Effector memory CD8-positive, alpha-beta T cell (primary cell): ENCODE data around the gene IGFBP7.

Source experiments
- ATAC-seq: fragments of 150-1000 bp; cut with Tn5 transposase; replicated peaks from 2 replicates; pipeline ENCODE4 v1.10.0; 2021; ENCODE audit warnings: mild to moderate bottlenecking, moderate library complexity
- DNase-seq, 3 experiments: peaks; one replicate each; pipeline ENCODE4 v3.0.0; 2021
- H3K27ac Mint-ChIP-seq, 2 donors: one replicate each; pipeline ENCODE4 v1.8.0; 2022; ENCODE audit warnings: mild to moderate bottlenecking in 2 of 2, mixed read lengths in 2 of 2, moderate library complexity in 2 of 2
- H3K27me3 Mint-ChIP-seq, 2 donors: one replicate each; pipeline ENCODE4 v1.8.0; 2022; ENCODE audit warnings: mixed read lengths in 2 of 2
- H3K36me3 Mint-ChIP-seq: one replicate; pipeline ENCODE4 v1.8.0; 2022; ENCODE audit warnings: mild to moderate bottlenecking, moderate library complexity, mixed read lengths; ENCODE audit not compliant: insufficient read depth
- H3K4me1 Mint-ChIP-seq, 2 donors: one replicate each; pipeline ENCODE4 v1.8.0; 2022; ENCODE audit warnings: low read depth in 2 of 2, mixed read lengths in 2 of 2
- H3K4me3 Mint-ChIP-seq, 2 donors: one replicate each; pipeline ENCODE4 v1.8.0; 2022; ENCODE audit warnings: mild to moderate bottlenecking in 2 of 2, mixed read lengths in 2 of 2, moderate library complexity in 2 of 2
- H3K9me3 Mint-ChIP-seq, 2 donors: one replicate each; pipeline ENCODE4 v1.8.0; 2022; ENCODE audit warnings: mixed read lengths in 2 of 2

The IGFBP7 gene

GRCh38 chr4:57018980-57019379 is 91.2 kb downstream of the IGFBP7 start:
- ATAC-seq (no peak), DNase-seq (no peak)
- H3K4me1 Mint-ChIP-seq = peaks cover 0 to 8% of the 10 kb centered on the region in 2 donors
- H3K4me3 Mint-ChIP-seq = no peak overlapping the region
- no peaks in the 10 kb centered on the region for H3K9me3 Mint-ChIP-seq
- no peaks in the 10 kb centered on the region for H3K27me3 Mint-ChIP-seq
- peaks cover 91% of the 10 kb centered on the region for H3K36me3 Mint-ChIP-seq
- peak overlapping the region in 1 of 2 donors; percentile 0 for H3K27ac Mint-ChIP-seq

GRCh38 chr4:57013543-57014120 is 96.6 kb downstream of the IGFBP7 start:
- DNase-seq (no peak), ATAC-seq (no peak)
- H3K4me1 Mint-ChIP-seq = peaks cover 2 to 13% of the 10 kb centered on the region in 2 donors
- H3K36me3 Mint-ChIP-seq = peaks cover 93% of the 10 kb centered on the region
- H3K27ac Mint-ChIP-seq = peak overlapping the region in 1 of 2 donors; percentile 49
- no peaks in the 10 kb centered on the region for H3K27me3 Mint-ChIP-seq
- no peaks in the 10 kb centered on the region for H3K9me3 Mint-ChIP-seq
- no peak overlapping the region for H3K4me3 Mint-ChIP-seq

GRCh38 chr4:56999751-57000150 is 110.4 kb downstream of the IGFBP7 start:
- Mint-ChIP-seq H3K9me3 (no peaks in the 10 kb centered on the region), H3K36me3 (peaks cover 97% of the 10 kb centered on the region), H3K27me3 (no peaks in the 10 kb centered on the region), H3K27ac (no peak overlapping the region), H3K4me3 (no peak overlapping the region), H3K4me1 (peaks cover 2 to 28% of the 10 kb centered on the region in 2 donors)
- ATAC-seq (no peak), DNase-seq (no peak)

GRCh38 chr4:56995525-56995924 is 114.7 kb downstream of the IGFBP7 start:
- no peak for DNase-seq
- Mint-ChIP-seq H3K27ac (peak overlapping the region in 1 of 2 donors; percentile 62), H3K4me3 (no peak overlapping the region), H3K27me3 (no peaks in the 10 kb centered on the region), H3K4me1 (peaks cover 11 to 46% of the 10 kb centered on the region in 2 donors), H3K9me3 (no peaks in the 10 kb centered on the region), H3K36me3 (peaks cover 98% of the 10 kb centered on the region)
- no peak for ATAC-seq

DNA sequence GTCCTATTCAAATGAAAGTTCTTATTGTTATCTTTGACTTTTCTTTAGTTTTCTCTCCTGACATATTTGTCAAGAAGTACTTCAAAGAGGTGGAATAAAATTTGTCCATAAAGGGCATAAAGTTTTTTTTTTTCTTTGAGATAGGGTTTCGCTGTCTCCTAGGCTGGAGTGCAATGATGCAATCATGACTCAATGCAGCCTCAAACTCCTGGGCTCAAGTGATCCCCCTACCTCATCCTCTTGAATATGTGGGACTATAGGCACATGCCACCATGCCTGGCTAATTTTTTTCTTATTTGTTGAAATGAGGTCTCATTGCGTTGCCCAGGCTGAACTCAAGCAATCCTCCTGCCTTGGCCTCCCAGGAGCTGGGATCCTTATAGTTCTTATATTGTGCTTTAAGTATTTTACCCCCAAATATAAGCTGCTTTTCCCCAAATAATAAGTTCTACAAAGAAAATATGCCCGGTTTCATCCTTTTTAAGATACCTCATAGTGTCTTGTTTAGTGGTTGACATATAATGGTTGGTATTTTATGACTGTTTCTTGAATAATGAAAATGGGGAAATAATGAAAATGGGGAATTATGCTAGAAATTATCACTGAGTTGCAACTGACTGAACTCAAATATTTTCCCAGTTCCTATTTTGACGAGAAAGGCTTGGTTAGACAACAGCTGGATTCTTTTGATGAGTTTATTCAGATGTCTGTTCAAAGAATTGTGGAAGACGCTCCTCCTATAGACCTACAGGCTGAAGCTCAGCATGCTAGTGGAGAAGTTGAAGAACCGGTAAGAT is 119.9 kb downstream of the IGFBP7 start:
- no peak for DNase-seq
- Mint-ChIP-seq H3K4me3 (peak overlapping the region in 1 of 2 donors; percentile 18), H3K4me1 (peaks cover 12 to 32% of the 10 kb centered on the region in 2 donors), H3K27ac (peak overlapping the region; percentile 9 to 44), H3K36me3 (peaks cover 83% of the 10 kb centered on the region), H3K27me3 (no peaks in the 10 kb centered on the region), H3K9me3 (no peaks in the 10 kb centered on the region)
- no peak for ATAC-seq

DNA sequence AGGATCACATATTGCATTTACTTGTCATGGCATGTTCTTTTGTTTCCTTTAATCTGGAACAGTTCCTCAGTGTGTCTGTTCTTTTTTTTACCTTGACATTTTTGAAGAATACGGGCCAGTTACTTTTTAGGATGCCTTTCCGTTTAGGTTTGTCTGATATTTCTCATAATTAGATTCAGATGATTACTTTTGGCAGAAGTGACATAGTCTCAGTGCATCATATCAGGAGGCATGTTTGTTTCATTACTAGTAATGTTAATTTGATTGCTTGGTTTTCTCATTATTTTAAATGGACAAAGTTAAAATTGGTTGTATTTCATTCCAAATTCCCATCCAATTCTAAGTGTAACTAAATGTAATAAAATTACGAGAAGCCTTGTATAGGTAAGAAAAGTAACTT is 123.2 kb downstream of the IGFBP7 start:
- Mint-ChIP-seq H3K4me1 (peaks cover 29 to 51% of the 10 kb centered on the region in 2 donors), H3K27me3 (no peaks in the 10 kb centered on the region), H3K36me3 (peaks cover 59% of the 10 kb centered on the region), H3K9me3 (no peaks in the 10 kb centered on the region), H3K27ac (no peak overlapping the region), H3K4me3 (no peak overlapping the region)
- DNase-seq = no peak
- no peak for ATAC-seq

DNA sequence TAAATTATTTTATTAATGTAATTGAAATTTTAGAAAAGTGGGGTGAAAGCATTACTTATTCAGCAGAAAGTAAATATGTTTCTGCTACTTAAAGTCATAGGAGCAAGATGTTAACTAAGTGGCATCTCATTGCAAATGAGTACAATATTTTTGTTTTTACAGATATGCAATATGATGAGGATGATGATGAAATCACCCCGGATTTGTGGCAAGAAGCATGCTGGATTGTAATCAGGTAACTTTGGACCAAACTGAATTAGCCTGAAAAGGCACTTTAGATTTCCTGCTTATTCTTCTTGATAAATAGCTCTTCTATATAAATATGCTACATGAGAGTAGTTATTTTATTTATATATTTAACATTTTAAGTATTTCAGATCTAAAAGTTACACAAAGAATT is 124.0 kb downstream of the IGFBP7 start:
- Mint-ChIP-seq H3K9me3 (no peaks in the 10 kb centered on the region), H3K4me3 (no peak overlapping the region), H3K27me3 (no peaks in the 10 kb centered on the region), H3K27ac (no peak overlapping the region), H3K36me3 (peaks cover 52% of the 10 kb centered on the region), H3K4me1 (peaks cover 29 to 52% of the 10 kb centered on the region in 2 donors)
- ATAC-seq (no peak), DNase-seq (no peak)

GRCh38 chr4:56981795-56982201 is 128.4 kb downstream of the IGFBP7 start:
- peaks cover 52% of the 10 kb centered on the region for H3K36me3 Mint-ChIP-seq
- ATAC-seq = no peak
- no peaks in the 10 kb centered on the region for H3K9me3 Mint-ChIP-seq
- no peak for DNase-seq
- peak overlapping the region; percentile 30 to 54 for H3K27ac Mint-ChIP-seq
- H3K4me1 Mint-ChIP-seq = peaks cover 43 to 69% of the 10 kb centered on the region in 2 donors
- H3K27me3 Mint-ChIP-seq = no peaks in the 10 kb centered on the region
- peak overlapping the region; percentile 51 to 100 for H3K4me3 Mint-ChIP-seq
